Loucy (cell line): ENCODE data around the gene KLHL40.

Source experiments
- H2AFZ ChIP-seq: fragments of 200-600 bp; sonication (generic); 2 replicates; pipeline ENCODE4 v1.6.0; 2016; ENCODE audit warnings: antibody characterized with exemption, mild to moderate bottlenecking, low read length, moderate library complexity
- H3F3A ChIP-seq: fragments of 200-600 bp; 2 replicates; pipeline ENCODE4 v1.6.0; 2016; ENCODE audit warnings: antibody characterized with exemption, low read depth, mild to moderate bottlenecking
- H3K27me3 ChIP-seq: fragments of 200-600 bp; sonication (generic); 2 replicates; pipeline ENCODE4 v1.6.1; 2014; ENCODE audit warnings: low read length, mild to moderate bottlenecking; ENCODE audit not compliant: insufficient read depth, poor library complexity, severe bottlenecking
- H3K36me3 ChIP-seq: fragments of 200-600 bp; sonication (generic); 2 replicates; pipeline ENCODE4 v1.6.1; 2016; ENCODE audit warnings: low read length; ENCODE audit not compliant: insufficient read depth
- H3K4me1 ChIP-seq: fragments of 200-600 bp; sonication (generic); 2 replicates; pipeline ENCODE4 v1.5.1; 2014; ENCODE audit warnings: low read length, mild to moderate bottlenecking; ENCODE audit not compliant: insufficient read depth, poor library complexity, severe bottlenecking
- H3K4me2 ChIP-seq: fragments of 200-600 bp; sonication (generic); 2 replicates; pipeline ENCODE4 v1.6.0; 2014; ENCODE audit warnings: antibody characterized with exemption, low read length, low read depth, mild to moderate bottlenecking; ENCODE audit not compliant: poor library complexity, severe bottlenecking
- H3K4me3 ChIP-seq: fragments of 200-600 bp; sonication (generic); 2 replicates; pipeline ENCODE4 v1.5.1; 2014; ENCODE audit warnings: low read length, mild to moderate bottlenecking, mixed read lengths; ENCODE audit not compliant: poor library complexity, severe bottlenecking
- H3K79me2 ChIP-seq: fragments of 200-600 bp; sonication (generic); 2 replicates; pipeline ENCODE4 v1.6.1; 2014; ENCODE audit warnings: low read length; ENCODE audit not compliant: insufficient read depth
- H3K9ac ChIP-seq: fragments of 200-600 bp; sonication (generic); 2 replicates; pipeline ENCODE4 v1.6.0; 2014; ENCODE audit warnings: mild to moderate bottlenecking, low read depth, low read length, moderate library complexity; ENCODE audit not compliant: poor library complexity, severe bottlenecking
- H3K9me2 ChIP-seq: fragments of 200-600 bp; sonication (generic); replicated peaks from 2 replicates; pipeline ENCODE4 v1.6.1; 2016; ENCODE audit warnings: low read depth, low read length, mixed read lengths
- H3K9me3 ChIP-seq: fragments of 200-600 bp; sonication (generic); 2 replicates; pipeline ENCODE4 v1.6.1; 2014; ENCODE audit warnings: mild to moderate bottlenecking, antibody characterized with exemption, low read length, low read depth; ENCODE audit not compliant: insufficient read depth
- H4K20me1 ChIP-seq: fragments of 200-600 bp; sonication (generic); 2 replicates; pipeline ENCODE4 v1.6.0; 2014; ENCODE audit warnings: antibody characterized with exemption, low read length, mild to moderate bottlenecking; ENCODE audit not compliant: insufficient read depth, poor library complexity, severe bottlenecking
- EZH2phosphoT487 ChIP-seq: fragments of 200-600 bp; IDR thresholded peaks from 2 replicates; pipeline ENCODE4 v1.6.1; 2018; ENCODE audit warnings: antibody characterized with exemption, mild to moderate bottlenecking, moderate library complexity, borderline replicate concordance
- TF ChIP-seq, protein P1 (sequence below): fragments of 200-600 bp; sonication (generic); conservative IDR thresholded peaks from 2 replicates; pipeline ENCODE4 v1.5.1; 2014; ENCODE audit warnings: mild to moderate bottlenecking, antibody characterized with exemption, low read length

The KLHL40 gene

DNA sequence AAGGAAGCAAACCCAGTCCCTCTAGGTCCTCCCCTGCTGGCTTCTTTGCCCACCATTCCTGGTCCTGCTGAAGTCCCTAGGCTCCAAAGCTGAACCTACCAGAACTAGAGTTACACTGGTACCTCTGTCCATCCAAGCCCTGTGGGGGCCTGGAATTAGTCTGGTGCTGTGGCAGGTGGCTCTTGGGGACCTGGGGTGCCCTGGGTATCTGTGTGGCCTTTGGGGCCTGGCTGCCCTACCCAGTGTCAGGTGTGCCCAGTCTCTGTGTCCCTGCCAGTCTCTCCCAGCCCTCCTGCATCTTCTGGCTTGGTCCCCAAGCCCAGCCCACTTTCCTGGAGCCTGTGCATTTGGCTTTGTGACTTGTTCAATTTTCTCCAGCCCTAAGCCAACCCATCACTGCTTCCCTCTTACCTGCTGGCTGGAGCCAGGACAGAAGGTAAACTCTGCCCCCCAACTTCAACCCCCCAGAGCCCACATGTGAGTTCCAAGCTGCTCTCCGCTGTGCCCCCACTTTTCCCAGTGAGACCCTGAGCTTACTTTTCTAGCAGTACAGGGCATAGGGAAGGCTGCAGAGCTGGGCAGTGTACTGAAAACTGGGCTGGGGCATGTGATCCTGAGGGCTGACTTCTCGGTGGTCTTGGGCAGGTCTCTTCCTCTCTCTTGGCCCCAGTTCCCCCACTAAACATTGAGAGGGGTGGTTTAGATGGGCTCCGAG lies 45.5 kb downstream of the KLHL40 start:
- Histone ChIP-seq H3K9ac (no peak overlapping the region), H2AFZ (no peak overlapping the region), H3F3A (no peaks in the 10 kb centered on the region), H3K4me1 (no peaks in the 10 kb centered on the region), H3K4me2 (no peak overlapping the region), H3K4me3 (no peak overlapping the region), H3K36me3 (no peaks in the 10 kb centered on the region), H3K9me2 (no peaks in the 10 kb centered on the region), H4K20me1 (no peaks in the 10 kb centered on the region), H3K9me3 (no peaks in the 10 kb centered on the region), H3K79me2 (no peaks in the 10 kb centered on the region), H3K27me3 (no peaks in the 10 kb centered on the region)
- TF ChIP-seq, protein P1, sequence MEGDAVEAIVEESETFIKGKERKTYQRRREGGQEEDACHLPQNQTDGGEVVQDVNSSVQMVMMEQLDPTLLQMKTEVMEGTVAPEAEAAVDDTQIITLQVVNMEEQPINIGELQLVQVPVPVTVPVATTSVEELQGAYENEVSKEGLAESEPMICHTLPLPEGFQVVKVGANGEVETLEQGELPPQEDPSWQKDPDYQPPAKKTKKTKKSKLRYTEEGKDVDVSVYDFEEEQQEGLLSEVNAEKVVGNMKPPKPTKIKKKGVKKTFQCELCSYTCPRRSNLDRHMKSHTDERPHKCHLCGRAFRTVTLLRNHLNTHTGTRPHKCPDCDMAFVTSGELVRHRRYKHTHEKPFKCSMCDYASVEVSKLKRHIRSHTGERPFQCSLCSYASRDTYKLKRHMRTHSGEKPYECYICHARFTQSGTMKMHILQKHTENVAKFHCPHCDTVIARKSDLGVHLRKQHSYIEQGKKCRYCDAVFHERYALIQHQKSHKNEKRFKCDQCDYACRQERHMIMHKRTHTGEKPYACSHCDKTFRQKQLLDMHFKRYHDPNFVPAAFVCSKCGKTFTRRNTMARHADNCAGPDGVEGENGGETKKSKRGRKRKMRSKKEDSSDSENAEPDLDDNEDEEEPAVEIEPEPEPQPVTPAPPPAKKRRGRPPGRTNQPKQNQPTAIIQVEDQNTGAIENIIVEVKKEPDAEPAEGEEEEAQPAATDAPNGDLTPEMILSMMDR: no peak
- TF ChIP-seq EZH2phosphoT487: no peak

DNA sequence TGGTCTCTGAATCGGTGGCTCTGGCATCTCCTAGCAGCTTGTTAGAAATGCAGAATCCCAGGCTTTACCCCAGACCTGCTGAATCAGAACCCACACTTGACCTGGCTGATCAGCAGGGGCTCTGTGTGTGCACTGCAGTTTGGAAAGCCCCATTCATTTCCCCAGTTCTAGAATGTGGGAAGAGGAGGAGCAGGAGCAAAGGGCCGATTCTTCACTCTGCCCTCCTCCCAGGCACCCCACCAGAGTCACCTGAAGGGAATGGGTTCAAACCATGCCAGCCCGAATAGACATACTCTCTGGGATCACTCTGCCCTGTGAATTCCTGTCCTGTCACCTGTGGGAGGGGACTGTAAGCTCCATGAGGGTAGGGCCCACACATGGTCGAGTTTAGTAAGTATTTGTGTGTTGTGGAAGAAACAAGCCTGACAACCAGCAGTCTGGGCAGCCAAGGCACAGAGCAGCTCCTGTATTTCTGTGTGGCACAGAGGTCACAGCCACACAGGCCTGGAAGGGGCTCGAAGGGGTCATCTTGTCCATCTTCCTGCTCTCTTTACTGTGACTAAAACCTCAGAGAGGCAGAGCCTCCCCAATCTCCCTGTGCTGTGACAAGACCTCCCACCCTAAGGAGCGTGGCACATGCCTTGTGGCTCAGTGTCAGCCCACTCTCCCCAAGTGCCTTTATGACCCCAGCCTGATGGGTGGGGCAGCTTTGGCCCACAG lies 46.3 kb downstream of the KLHL40 start:
- no peak overlapping the region for H3K4me3 ChIP-seq
- H3K4me2 ChIP-seq: no peak overlapping the region
- no peaks in the 10 kb centered on the region for H3K9me3 ChIP-seq
- H3F3A ChIP-seq: no peaks in the 10 kb centered on the region
- no peaks in the 10 kb centered on the region for H3K79me2 ChIP-seq
- no peaks in the 10 kb centered on the region for H3K36me3 ChIP-seq
- TF ChIP-seq, protein P1: no peak
- no peak for TF ChIP-seq EZH2phosphoT487
- H3K4me1 ChIP-seq: no peaks in the 10 kb centered on the region
- no peaks in the 10 kb centered on the region for H3K9me2 ChIP-seq
- H4K20me1 ChIP-seq: no peaks in the 10 kb centered on the region
- no peak overlapping the region for H2AFZ ChIP-seq
- no peaks in the 10 kb centered on the region for H3K27me3 ChIP-seq
- H3K9ac ChIP-seq: no peak overlapping the region

DNA sequence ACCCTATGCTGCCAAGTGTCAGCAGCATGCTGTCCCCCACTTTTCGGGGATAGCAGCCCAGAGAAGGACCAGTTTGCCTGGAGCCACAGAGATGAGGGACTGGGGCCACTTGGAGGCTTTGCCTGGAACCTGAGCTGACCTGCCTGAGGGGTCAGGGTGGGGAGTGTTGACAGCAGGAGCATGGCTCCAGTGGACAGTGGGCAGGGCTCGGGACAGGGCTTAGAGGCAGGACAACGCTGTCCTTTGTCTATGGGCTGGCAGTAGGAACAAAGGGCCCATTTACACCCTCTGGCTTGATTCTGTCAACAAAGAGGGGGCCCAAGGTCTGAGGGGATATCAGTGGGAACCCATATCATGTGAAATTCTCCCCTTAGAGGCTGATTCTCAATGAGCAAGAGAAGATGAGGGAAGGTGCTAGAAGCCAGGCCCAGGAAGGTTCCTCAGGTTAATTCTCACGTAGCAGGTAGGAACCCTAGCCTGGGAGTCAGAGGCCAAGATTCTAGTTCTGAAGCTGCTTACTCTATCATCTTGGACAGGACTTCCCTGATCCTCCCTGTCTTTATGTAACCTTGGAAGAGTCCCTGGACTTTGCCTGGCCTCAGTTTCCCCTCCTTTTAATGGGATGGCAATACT lies 47.0 kb downstream of the KLHL40 start:
- no peak overlapping the region for H3K4me3 ChIP-seq
- no peaks in the 10 kb centered on the region for H4K20me1 ChIP-seq
- no peak overlapping the region for H3K9ac ChIP-seq
- H3K9me3 ChIP-seq: no peaks in the 10 kb centered on the region
- no peaks in the 10 kb centered on the region for H3K4me1 ChIP-seq
- H3K9me2 ChIP-seq: no peaks in the 10 kb centered on the region
- no peaks in the 10 kb centered on the region for H3K36me3 ChIP-seq
- no peaks in the 10 kb centered on the region for H3K27me3 ChIP-seq
- TF ChIP-seq, protein P1: no peak
- TF ChIP-seq EZH2phosphoT487: no peak
- no peaks in the 10 kb centered on the region for H3F3A ChIP-seq
- H3K4me2 ChIP-seq: no peak overlapping the region
- no peaks in the 10 kb centered on the region for H3K79me2 ChIP-seq
- H2AFZ ChIP-seq: no peak overlapping the region
